ENCODE results near the gene FBN1.
A peak's percentile ranks its signal among the peaks of the same experiment; 100 is the strongest.

Gene FBN1

GRCh38 chr15:48645558-48646330, at the start of gene FBN1:
Gene FBN1 (minus strand): TSS chr15:48645709. CDS start chr15:48644769, 940 bp downstream.
- no peaks in the 10 kb centered on the region for H3K9me3 Mint-ChIP-seq

GRCh38 chr15:48693484-48693883, 48.0 kb upstream of the FBN1 start:
- H3K27ac Mint-ChIP-seq = no peak overlapping the region
- DNase-seq = no peak
- no peak overlapping the region for H3K4me3 Mint-ChIP-seq
- no peaks in the 10 kb centered on the region for H3K4me1 Mint-ChIP-seq
- no peak for TF ChIP-seq CTCF (IDR thresholded peaks at IDR 0.05)
- peaks cover 2% of the 10 kb centered on the region for H3K27me3 Mint-ChIP-seq (ENCODE audit: low read depth, poor library complexity)
- no peaks in the 10 kb centered on the region for H3K36me3 Mint-ChIP-seq (ENCODE audit: low read depth)
- peaks cover 13% of the 10 kb centered on the region for H3K9me3 Mint-ChIP-seq

More at GRCh38 chr15:48645558-48646330, at the start of gene FBN1:
- H3K4me3 Mint-ChIP-seq = peak within 1 kb of the TSS; percentile 79
- TF ChIP-seq CTCF (IDR thresholded peaks at IDR 0.05) = no peak
- H3K27me3 Mint-ChIP-seq (ENCODE audit: low read depth, poor library complexity) = peaks cover 28% of the 10 kb centered on the region
- peaks cover 43% of the 10 kb centered on the region for H3K4me1 Mint-ChIP-seq
- no peaks in the 10 kb centered on the region for H3K36me3 Mint-ChIP-seq (ENCODE audit: low read depth)
- DNase-seq = peak; percentile 76
- H3K27ac Mint-ChIP-seq = no peak within 1 kb of the TSS

- Mint-ChIP-seq H3K9me3 (peaks cover 46% of the 10 kb centered on the region), H3K4me1 (no peaks in the 10 kb centered on the region), H3K27me3 (ENCODE audit: low read depth, poor library complexity) (no peaks in the 10 kb centered on the region), H3K4me3 (no peak overlapping the region), H3K36me3 (ENCODE audit: low read depth) (peaks cover 19% of the 10 kb centered on the region), H3K27ac (no peak overlapping the region)
- DNase-seq = no peak
- no peak for TF ChIP-seq CTCF (IDR thresholded peaks at IDR 0.05)
Observed at GRCh38 chr15:48688493-48688892, 43.0 kb upstream of the FBN1 start.

GRCh38 chr15:48683991-48684765, 38.7 kb upstream of the FBN1 start:
- Mint-ChIP-seq H3K9me3 (peaks cover 37% of the 10 kb centered on the region), H3K27me3 (ENCODE audit: low read depth, poor library complexity) (no peaks in the 10 kb centered on the region), H3K4me3 (no peak overlapping the region), H3K36me3 (ENCODE audit: low read depth) (peaks cover 19% of the 10 kb centered on the region), H3K27ac (no peak overlapping the region), H3K4me1 (no peaks in the 10 kb centered on the region)
- no peak for DNase-seq
- TF ChIP-seq CTCF (IDR thresholded peaks at IDR 0.05) = no peak

GRCh38 chr15:48682942-48683651, 37.6 kb upstream of the FBN1 start:
- TF ChIP-seq CTCF (IDR thresholded peaks at IDR 0.05) = no peak
- no peak overlapping the region for H3K27ac Mint-ChIP-seq
- no peak overlapping the region for H3K4me3 Mint-ChIP-seq
- H3K36me3 Mint-ChIP-seq (ENCODE audit: low read depth) = peaks cover 17% of the 10 kb centered on the region
- no peak for DNase-seq
- no peaks in the 10 kb centered on the region for H3K4me1 Mint-ChIP-seq
- H3K9me3 Mint-ChIP-seq = peaks cover 29% of the 10 kb centered on the region
- H3K27me3 Mint-ChIP-seq (ENCODE audit: low read depth, poor library complexity) = no peaks in the 10 kb centered on the region
